ENCODE data around the gene MALL.
"Not testable (repeated sequence)": the region's sequence is repeated elsewhere in the genome, so short reads cannot be mapped to it uniquely, and the experiment has no call there.

MALL gene

GRCh38 chr2:110120171-110121051 is 4.8 kb upstream of the MALL start:
- no peak for DNase-seq

DNA sequence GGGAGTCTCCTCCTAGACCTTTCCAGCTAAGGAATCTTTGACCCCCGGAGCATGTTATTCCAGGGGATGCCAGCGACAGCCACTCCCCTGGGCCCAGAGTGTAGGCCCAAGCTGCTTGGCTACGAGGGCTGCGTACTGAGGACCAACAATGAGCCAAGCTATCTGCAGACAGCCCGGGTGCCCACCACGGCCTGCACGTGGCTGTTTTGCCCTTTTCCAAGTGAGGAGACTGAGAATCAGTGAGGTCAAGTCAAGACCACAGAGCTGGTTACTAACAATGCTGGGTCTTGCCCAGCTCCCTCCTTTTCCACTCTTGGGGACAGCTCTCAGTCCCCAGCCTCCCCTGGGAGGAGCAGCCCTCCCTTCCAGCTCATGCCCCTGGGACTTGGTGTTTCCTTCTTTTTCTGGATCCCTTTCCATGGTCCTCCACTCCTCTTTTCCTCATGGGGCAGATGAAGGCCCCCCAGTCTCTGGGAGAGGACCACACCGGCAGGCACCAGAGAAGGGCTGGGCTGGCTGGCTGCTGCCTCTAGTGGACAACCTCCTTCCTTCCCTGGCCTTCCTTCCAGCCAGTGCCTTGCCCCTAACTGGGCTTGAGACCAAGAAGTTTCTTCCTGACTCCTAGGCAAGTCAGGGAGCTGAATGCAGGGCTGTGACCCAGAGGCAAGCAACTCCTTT is 550 bp upstream of the MALL start:
- no peak for DNase-seq

- no peak for DNase-seq
These were observed 779 bp downstream of the MALL start for GRCh38 chr2:110114831-110115255.

DNA sequence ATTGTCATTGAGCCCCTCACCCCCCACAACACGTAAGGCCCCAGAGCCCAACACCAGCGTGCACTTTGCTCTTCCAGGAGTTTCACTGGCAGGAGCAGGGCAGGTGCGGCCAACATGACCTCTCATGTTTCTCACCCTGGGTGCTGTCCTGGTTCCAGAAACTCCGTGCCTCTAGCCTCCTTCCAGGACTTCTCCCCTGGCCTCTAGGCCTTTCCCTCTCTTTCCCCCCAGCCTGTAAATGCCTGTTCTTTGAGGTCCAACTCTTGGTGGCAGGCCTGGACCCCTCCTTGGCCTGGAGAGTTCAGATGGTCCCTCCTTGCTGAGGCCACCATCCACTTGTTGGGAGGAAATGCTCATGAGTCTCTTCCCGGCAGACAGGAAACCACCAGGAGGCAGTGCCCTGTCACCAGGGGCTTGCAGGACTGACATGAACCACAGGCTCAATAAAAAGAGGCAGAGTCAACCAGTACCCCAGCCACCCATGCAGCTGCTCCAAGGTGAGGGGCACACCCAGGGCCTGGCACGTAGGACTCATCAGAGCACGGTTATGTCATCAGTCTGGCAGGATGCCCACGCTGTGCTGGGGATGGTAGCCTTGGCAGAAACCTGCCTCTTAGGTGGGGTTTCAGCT is 1.5 kb downstream of the MALL start:
- no peak for DNase-seq

DNA sequence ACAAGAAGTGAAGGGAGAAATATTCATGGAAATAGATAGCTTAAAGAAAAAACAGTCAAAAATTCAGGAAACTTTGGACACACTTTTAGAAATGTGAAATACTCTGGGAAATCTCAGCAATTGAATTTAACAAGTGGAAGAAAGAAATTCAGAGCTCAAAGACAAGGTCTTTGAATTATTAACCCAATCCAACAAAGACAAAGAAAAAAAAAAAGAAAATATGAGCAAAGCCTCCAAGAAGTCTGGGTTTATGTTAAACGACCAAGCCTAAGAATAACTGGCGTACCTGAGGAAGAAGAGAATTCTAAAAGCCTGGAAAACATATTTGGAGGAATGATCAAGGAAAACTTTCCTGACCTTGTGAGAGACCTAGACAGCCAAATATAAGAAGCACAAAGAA is 7.3 kb downstream of the MALL start:
- DNase-seq, result not testable (repeated sequence)

DNA sequence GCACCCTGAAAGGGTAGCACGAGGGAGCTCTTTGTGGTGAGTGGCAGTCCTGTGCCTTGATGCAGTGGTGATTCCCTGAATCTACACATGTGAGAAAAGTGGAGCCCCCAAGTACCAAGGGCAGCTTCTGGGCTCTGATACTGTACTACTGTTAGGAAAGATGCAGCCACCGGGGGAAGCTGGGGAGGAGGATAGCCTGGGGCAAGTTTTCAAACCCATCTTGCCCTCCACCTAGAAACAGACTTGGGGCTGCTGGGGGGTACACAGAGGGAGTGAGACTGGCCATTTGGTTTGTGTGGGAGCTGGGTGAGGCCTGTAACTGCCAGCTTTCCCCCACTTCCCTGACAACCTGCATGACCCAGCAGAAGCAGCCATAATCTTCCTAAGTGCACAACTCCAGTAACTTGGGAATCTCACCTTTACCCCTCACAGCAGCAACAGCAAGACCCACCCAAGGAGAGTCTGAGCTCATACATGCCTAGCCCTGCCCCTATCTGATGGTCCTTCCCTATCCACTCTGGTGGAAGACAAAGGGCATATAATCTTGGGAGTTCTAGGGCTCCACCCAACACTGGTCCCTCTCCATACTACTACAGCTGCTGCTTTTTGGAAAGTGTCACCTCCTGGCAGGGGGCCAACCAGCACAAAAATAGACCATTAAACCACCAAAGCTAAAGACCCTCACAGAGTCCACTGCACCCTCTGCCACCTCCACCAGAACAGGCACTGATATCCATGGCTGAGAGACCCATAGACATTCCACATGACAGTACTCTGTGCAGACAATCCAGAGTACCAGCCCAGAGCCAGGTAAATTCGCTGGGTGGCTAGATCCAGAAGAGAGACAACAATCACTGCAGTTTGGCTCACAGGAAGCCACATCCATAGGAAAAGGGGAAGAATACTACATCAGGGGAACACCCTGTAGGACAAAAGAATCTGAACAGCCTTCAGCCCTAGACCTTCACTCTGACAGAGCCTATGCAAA is 8.2 kb downstream of the MALL start:
- DNase-seq, result no peak

DNA sequence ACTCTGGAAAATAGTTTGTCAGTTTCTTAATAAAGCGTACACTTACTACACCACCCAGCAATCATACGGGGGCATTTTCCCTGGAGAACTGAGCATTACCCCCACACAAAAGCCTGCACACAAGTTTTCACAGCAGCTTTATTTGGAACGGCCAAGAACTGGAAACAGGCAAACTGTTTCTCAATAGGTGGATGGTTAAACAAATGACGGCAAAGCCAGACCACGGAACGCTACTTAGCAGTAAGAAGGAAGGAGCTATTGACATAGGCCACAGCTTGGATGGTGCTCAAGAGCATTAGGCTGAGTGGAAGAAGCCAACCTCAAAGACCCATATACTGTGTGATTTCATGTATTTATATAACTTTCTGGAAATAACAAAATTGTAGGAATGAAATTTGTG is 9.0 kb downstream of the MALL start:
- no peak for DNase-seq

GRCh38 chr2:110105608-110106467 is 9.8 kb downstream of the MALL start:
- no peak for DNase-seq

DNA sequence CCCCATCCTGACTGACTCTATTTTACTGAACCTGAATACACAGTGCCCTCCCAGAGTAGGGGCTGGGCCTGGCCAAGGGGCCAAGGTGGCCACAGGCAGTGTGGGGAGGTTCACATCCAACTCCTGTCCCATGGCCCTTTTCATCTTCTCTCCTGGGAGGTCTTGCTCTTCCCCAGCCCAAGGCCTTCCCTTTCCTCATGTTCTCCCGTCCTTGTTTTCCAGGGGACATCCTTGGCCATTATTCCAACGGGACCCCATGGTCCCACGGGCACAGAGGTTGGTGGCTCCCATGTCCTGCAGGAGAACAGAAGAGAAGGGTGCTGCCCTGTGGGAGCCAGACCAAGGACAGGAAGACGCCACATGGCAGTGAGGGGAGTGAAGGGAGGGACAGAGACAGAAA is 10.4 kb downstream of the MALL start:
- no peak for DNase-seq

- no peak for DNase-seq
These were observed 11.4 kb downstream of the MALL start for GRCh38 chr2:110104025-110104771.

- no peak for DNase-seq
These were observed 12.3 kb downstream of the MALL start for GRCh38 chr2:110103061-110103961.

DNA sequence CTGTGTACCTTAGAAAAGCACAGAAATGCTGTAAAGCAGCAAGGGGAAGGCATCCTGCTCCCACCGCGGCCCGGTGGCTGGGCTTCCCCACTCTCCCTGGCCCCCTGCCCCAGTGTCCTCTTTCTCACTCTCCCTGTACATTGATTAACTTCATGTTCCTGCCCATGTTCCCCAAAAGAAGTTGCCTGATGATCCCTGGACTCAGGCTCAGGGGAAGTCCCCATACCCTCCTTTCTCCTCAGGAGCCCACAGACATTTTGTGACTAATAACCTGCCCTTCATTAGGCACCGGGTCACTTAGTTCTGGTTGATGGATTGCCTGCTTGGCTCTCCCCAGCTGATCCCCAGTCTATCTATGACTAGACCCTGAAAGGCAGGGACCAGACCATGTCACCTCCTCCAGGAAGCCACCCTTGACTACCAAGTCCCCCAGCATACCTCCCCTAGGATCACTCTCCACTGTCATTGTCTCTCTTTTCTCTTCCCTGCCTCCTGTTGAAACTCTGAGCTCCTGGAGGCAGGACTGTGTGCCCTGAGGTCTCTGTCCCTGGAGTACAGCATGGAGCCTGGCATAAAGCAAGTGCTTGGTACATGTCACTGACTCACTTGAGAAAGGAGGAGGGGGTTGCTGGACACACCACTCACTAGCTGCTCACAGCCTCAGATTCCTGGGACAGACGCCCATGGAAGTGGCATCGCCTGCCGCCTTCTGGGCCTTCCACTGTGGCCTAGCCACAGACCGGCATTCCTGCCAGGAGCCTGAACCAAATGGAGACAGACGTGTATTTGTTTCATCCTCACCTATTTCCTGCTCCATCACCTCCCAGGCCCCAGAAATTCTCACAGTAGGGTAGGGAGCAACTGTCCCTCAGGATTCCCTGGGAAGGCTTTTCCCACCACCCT is 13.5 kb downstream of the MALL start:
- no peak for DNase-seq

- DNase-seq, result no peak
These were observed 14.3 kb downstream of the MALL start for GRCh38 chr2:110101280-110101844.

DNA sequence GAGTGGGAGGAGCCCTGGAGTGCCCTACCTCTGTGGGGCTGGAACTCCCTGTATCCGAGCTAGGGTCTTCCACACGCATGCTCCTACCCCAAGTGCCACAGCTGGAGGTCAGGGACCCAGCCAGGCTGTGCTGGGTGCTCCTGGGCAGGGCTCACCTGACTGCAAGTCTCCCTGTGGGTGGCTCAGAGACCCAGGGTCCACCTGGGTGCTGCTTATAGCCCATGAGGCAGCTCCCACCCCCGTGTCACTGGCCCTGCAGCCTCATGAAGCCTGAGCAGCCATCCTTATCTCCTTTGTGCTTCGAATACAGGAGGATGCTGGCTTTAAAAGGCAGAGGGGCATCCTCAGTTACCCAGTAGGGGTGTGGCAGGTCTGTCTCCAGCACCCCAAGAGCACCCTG is 14.7 kb downstream of the MALL start:
- DNase-seq, result not testable (repeated sequence)

DNA sequence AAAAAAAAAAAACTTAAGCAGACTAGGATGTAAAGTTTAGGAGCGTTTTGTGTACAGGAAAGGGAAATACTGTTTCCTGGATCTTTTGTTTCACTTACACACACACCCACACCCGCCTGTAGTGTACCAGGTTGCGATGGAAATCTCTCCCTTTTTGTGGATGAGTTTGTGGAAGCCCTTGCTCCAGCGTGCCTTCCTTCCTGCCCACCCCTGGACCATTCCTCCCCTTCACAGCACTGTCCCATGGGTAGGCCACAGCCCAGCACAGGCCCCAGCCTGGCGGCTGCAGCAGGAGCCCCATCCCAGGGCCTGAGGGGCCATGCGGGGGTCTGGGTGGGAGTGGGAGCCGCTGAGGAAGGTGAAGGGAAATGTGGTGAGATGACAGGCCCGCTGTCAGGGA is 15.1 kb downstream of the MALL start:
- DNase-seq, result no peak

- no peak for DNase-seq
These were observed 16.0 kb downstream of the MALL start for GRCh38 chr2:110099471-110100225.

- DNase-seq, result no peak
These were observed 16.6 kb downstream of the MALL start for GRCh38 chr2:110099038-110099425.
